Heart left ventricle (tissue), 16 donors: Measurements from ENCODE around the gene MCU. TPM values are rescaled to one million over a fixed set of nuclear protein-coding genes. Genes with fewer than 3 reads are reported as not detected.

Experiments used
- ATAC-seq, 4 donors: fragments of 200-7000 bp; cut with Tn5 transposase; one replicate each; pipeline ENCODE4 v1.9.1; 2020 to 2022; ENCODE audit warnings: moderate library complexity in 4 of 4, mild to moderate bottlenecking in 3 of 4, moderate number of reproducible peaks in 1 of 4
- DNase-seq, 5 donors: peaks; one replicate each; pipeline ENCODE4 v3.0.0-alpha.2; 2020
- H3K27ac ChIP-seq, 12 donors: fragments of 200-600 bp; sonication (generic) in 4 of 12; one replicate each; pipeline versions ENCODE4 v1.5.0 to v1.8.0; 2016 to 2022; ENCODE audit warnings: mild to moderate bottlenecking in 2 of 12
- H3K27me3 ChIP-seq, 9 donors: fragments of 200-600 bp; sonication (generic) in 2 of 9; one replicate each; pipeline versions ENCODE4 v1.5.1 to v1.8.0; 2016 to 2022; ENCODE audit warnings: mild to moderate bottlenecking in 3 of 9
- H3K36me3 ChIP-seq, 9 donors: fragments of 200-600 bp; sonication (generic) in 2 of 9; one replicate each; pipeline versions ENCODE4 v1.5.0 to v1.8.0; 2018 to 2022; ENCODE audit warnings: mild to moderate bottlenecking in 2 of 9
- H3K4me1 ChIP-seq, 12 donors: fragments of 200-600 bp; sonication (generic) in 4 of 12; one replicate each; pipeline versions ENCODE4 v1.5.0 to v1.8.0; 2016 to 2022; ENCODE audit warnings: mild to moderate bottlenecking in 3 of 12
- H3K4me3 ChIP-seq, 12 donors: fragments of 200-600 bp; sonication (generic) in 4 of 12; one replicate each; pipeline versions ENCODE4 v1.5.0 to v1.8.0; 2017 to 2022; ENCODE audit warnings: mild to moderate bottlenecking in 9 of 12, moderate library complexity in 4 of 12
- H3K9me3 ChIP-seq, 12 donors: fragments of 200-600 bp; sonication (generic) in 4 of 12; one replicate each; pipeline versions ENCODE4 v1.5.0 to v1.8.0; 2016 to 2022; ENCODE audit warnings: mild to moderate bottlenecking in 1 of 12
- CTCF ChIP-seq, 12 donors: fragments of 200-600 bp; sonication (generic) in 4 of 12; IDR thresholded peaks; one replicate each; pipeline versions ENCODE4 v1.5.0 to v1.8.0; 2018 to 2022; ENCODE audit warnings: antibody characterized with exemption in 12 of 12, mild to moderate bottlenecking in 5 of 12
- POLR2A ChIP-seq, 2 donors: fragments of 450-650 bp; IDR thresholded peaks; one replicate each; pipeline ENCODE4 v1.6.1; 2017; ENCODE audit warnings: antibody characterized with exemption in 2 of 2, mild to moderate bottlenecking in 2 of 2, moderate library complexity in 2 of 2
- WGBS, 4 donors: extraction: QIAGEN DNeasy Blood & Tissue Kit in 2 of 4; methylation state at CpG; one replicate each; pipeline versions ENCODE4 v1.1.5 to v1.1.7; 2013 to 2018; 5-methylcytosine and 5-hydroxymethylcytosine counted together
- intact Hi-C, 10 donors: fragments of 100-400 bp; cut with DNase I; formaldehyde crosslinking; loops; one replicate each; pipeline versions ENCODE4 v1.11.1 to v1.14.2; 2022
- polyA plus RNA-seq, 2 donors: library from polyadenylated mRNA; stranded (reverse); fragments of 200-250 nt; gene quantifications; one replicate each; pipeline ENCODE4 v1.2.3, GENCODE V29; 2013
- total RNA-seq, 9 donors: library from RNA; depleted of rRNA in 2 of 9; stranded (reverse); fragments of >200 nt in 2 of 9; fragmentation: NEBNext Ultra II Directional in 3 of 9; extraction: Animal tissue kit (Norgen Biotek cat#: 25700) in 3 of 9; gene quantifications; one replicate each; pipeline versions ENCODE4 v1.1.0 to v1.2.4, GENCODE V29; 2016 to 2023
- donor health status: ischemic (EF 13 %, LVEDD 7.1; RV severe dilation, severe dysfunction).
- donor health status: healthy with polysubstance abuse.
- donor health status: DM: no; HTN: yes; CAD: no.
- donor health status: DM: no; HTN: no; CAD: no.
- donor health status: ischemic (EF 25% LVEDD 6.9; RV normal size, moderate dysfunction).
- donor health status: ischemic (EF 25% LVEDD 5.7; RV mildly dilated, moderate dysfunction).
- donor health status: healthy.
- donor health status: DM: yes; HTN: yes; CAD: no.
- donor health status: ischemic (EF 35%, LVEDD 5.7; RV mildly dilated, moderate dysfunction).
- donor health status: nonischemic (EF 11% LVEDD 7.7; RV severe dilation, severe dysfunction).
- donor health status: DM: yes; HTN: yes; CAD: no.
- donor health status: PGD.
- donor health status: ischemic (EF 29% LVEDD 5.4; RV normal size, mild dysfunction).
- donor health status: nonischemic (EF 23%, LVEDD 6.1; RV moderate dilation, normal function).

Gene MCU
- total and polyA plus RNA-seq, 11 donors = 11.4 to 16.9 (median 13.6) TPM

GRCh38 chr10:72828294-72828693 lies 136.4 kb downstream of the MCU start:
- H3K27ac ChIP-seq = no peak overlapping the region
- H3K36me3 ChIP-seq = no peaks in the 10 kb centered on the region
- peaks cover 0 to under 1% (median 0%) of the 10 kb centered on the region in 12 donors for H3K9me3 ChIP-seq
- intact Hi-C loops = no loop called here
- DNase-seq (no peak), ATAC-seq (no peak)
- peaks cover 0 to 62% (median 17%) of the 10 kb centered on the region in 12 donors for H3K4me1 ChIP-seq
- no peaks in the 10 kb centered on the region for H3K27me3 ChIP-seq
- no peak for TF ChIP-seq POLR2A (IDR thresholded peaks at IDR 0.05)
- no peak for TF ChIP-seq CTCF (IDR thresholded peaks at IDR 0.05)
- H3K4me3 ChIP-seq = no peak overlapping the region

GRCh38 chr10:72830625-72831024 lies 138.7 kb downstream of the MCU start:
- DNase-seq = no peak
- Histone ChIP-seq H3K4me1 (peaks cover 0 to 57% (median 18%) of the 10 kb centered on the region in 12 donors), H3K27me3 (no peaks in the 10 kb centered on the region), H3K27ac (no peak overlapping the region), H3K9me3 (no peaks in the 10 kb centered on the region), H3K4me3 (peak overlapping the region in 3 of 12 donors; percentile 2 to 46 (median 37)), H3K36me3 (peaks cover 0 to 9% (median 5%) of the 10 kb centered on the region in 9 donors)
- no peak for TF ChIP-seq POLR2A (IDR thresholded peaks at IDR 0.05)
- no peak for TF ChIP-seq CTCF (IDR thresholded peaks at IDR 0.05)
- intact Hi-C loops = loop anchor here in 6 of 10 donors (5.0 to 10.0 kb wide), 5 partner anchors 138 to 468 kb away; partner anchors contain the start of genes MICU1 (in 3 of the 6) and MCU (in 2 of the 6)
- WGBS, 4 donors = 47 to 64% (median 53%) methylated on average over 2 of the region's 2 CpGs
- ATAC-seq = no peak

- Histone ChIP-seq H3K27me3 (no peaks in the 10 kb centered on the region), H3K27ac (no peak overlapping the region), H3K4me3 (peak overlapping the region in 8 of 12 donors; percentile 13 to 46 (median 28)), H3K36me3 (peaks cover 0 to 9% (median 5%) of the 10 kb centered on the region in 9 donors), H3K4me1 (peaks cover 0 to 54% (median 16%) of the 10 kb centered on the region in 12 donors), H3K9me3 (no peaks in the 10 kb centered on the region)
- no peak for DNase-seq
- WGBS, 4 donors = 62 to 76% (median 67%) methylated on average over 8 of the region's 8 CpGs
- intact Hi-C loops = loop anchor here in 8 of 10 donors (2.0 to 10.0 kb wide), 7 partner anchors 137 to 470 kb away; partner anchors contain the start of genes MICU1 (in 3 of the 8) and MCU (in 2 of the 8)
- peak in 2 of 4 donors; percentile 28 to 49 for ATAC-seq
- TF ChIP-seq POLR2A (IDR thresholded peaks at IDR 0.05) (no peak), CTCF (IDR thresholded peaks at IDR 0.05) (no peak)
Observed at GRCh38 chr10:72831696-72832409, 139.9 kb downstream of the MCU start.

GRCh38 chr10:72832701-72833100 lies 140.8 kb downstream of the MCU start:
- Histone ChIP-seq H3K4me3 (peak overlapping the region in 4 of 12 donors; percentile 24 to 46 (median 34)), H3K4me1 (peaks cover 0 to 51% (median 15%) of the 10 kb centered on the region in 12 donors), H3K36me3 (peaks cover 0 to 9% (median 5%) of the 10 kb centered on the region in 9 donors), H3K27me3 (no peaks in the 10 kb centered on the region), H3K9me3 (no peaks in the 10 kb centered on the region), H3K27ac (no peak overlapping the region)
- ATAC-seq (no peak), DNase-seq (no peak)
- intact Hi-C loops = loop anchor here in 8 of 10 donors (1.0 to 10.0 kb wide), 8 partner anchors 138 to 470 kb away; partner anchors contain the start of genes MICU1 (in 3 of the 8) and MCU (in 2 of the 8)
- no peak for TF ChIP-seq POLR2A (IDR thresholded peaks at IDR 0.05)
- TF ChIP-seq CTCF (IDR thresholded peaks at IDR 0.05) = no peak
